Measurements from ENCODE around the gene FGGY. TPM values are rescaled to one million over a fixed set of nuclear protein-coding genes. Genes with fewer than 3 reads are reported as not detected.
A peak's percentile ranks its signal among the peaks of the same experiment; 100 is the strongest.

Gene FGGY
- total RNA-seq, 1 experiment from 2014 or later, result 17.8 TPM

GRCh38 chr1:59366346-59366745, 69.5 kb downstream of the FGGY start:
- BruUV-seq (replicated peaks), result no TSS peak
- Histone ChIP-seq H4K20me1 (ENCODE audit: insufficient read depth) (no peaks in the 10 kb centered on the region), H3K36me3 (ENCODE audit: low read depth) (no peaks in the 10 kb centered on the region), H2AFZ (no peak overlapping the region), H3K9me2 (ENCODE audit: insufficient read depth) (no peaks in the 10 kb centered on the region), H3K79me2 (ENCODE audit: low read depth) (no peaks in the 10 kb centered on the region), H3K27ac (no peak overlapping the region), H3K9me3 (ENCODE audit: insufficient read depth, low read depth) (no peaks in the 10 kb centered on the region), H3K4me1 (replicated peaks; ENCODE audit: insufficient read depth) (0 out of 2 replicates have a peak, but pooled peaks cover 6% of the 10 kb centered on the region), H3K4me2 (no peak overlapping the region), H3K4me3 (no peak overlapping the region), H3K27me3 (ENCODE audit: insufficient read depth, low read depth) (no peaks in the 10 kb centered on the region), H3F3A (ENCODE audit: insufficient read depth, low read depth) (no peaks in the 10 kb centered on the region)
- TF ChIP-seq, protein P1, sequence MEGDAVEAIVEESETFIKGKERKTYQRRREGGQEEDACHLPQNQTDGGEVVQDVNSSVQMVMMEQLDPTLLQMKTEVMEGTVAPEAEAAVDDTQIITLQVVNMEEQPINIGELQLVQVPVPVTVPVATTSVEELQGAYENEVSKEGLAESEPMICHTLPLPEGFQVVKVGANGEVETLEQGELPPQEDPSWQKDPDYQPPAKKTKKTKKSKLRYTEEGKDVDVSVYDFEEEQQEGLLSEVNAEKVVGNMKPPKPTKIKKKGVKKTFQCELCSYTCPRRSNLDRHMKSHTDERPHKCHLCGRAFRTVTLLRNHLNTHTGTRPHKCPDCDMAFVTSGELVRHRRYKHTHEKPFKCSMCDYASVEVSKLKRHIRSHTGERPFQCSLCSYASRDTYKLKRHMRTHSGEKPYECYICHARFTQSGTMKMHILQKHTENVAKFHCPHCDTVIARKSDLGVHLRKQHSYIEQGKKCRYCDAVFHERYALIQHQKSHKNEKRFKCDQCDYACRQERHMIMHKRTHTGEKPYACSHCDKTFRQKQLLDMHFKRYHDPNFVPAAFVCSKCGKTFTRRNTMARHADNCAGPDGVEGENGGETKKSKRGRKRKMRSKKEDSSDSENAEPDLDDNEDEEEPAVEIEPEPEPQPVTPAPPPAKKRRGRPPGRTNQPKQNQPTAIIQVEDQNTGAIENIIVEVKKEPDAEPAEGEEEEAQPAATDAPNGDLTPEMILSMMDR (conservative IDR thresholded peaks at IDR 0.05), result no peak
- no peak for TF ChIP-seq EZH2 (IDR thresholded peaks at IDR 0.05; ENCODE audit: low read depth)
- intact Hi-C loops (cut with micrococcal nuclease; ENCODE audit: unreplicated experiment), result no loop called here
- CTCF ChIA-PET, result no interaction called here
- no peak for DNase-seq
- POLR2A ChIA-PET (ENCODE audit: unreplicated experiment), result no interaction called here

GRCh38 chr1:59367301-59368007, 70.6 kb downstream of the FGGY start:
- intact Hi-C loops (cut with micrococcal nuclease; ENCODE audit: unreplicated experiment), result no loop called here
- H3K79me2 ChIP-seq (ENCODE audit: low read depth), result no peaks in the 10 kb centered on the region
- no peaks in the 10 kb centered on the region for H3K9me3 ChIP-seq (ENCODE audit: insufficient read depth, low read depth)
- no peaks in the 10 kb centered on the region for H3K27me3 ChIP-seq (ENCODE audit: insufficient read depth, low read depth)
- H3K4me1 ChIP-seq (replicated peaks; ENCODE audit: insufficient read depth), result 0 out of 2 replicates have a peak, but pooled peaks cover 6% of the 10 kb centered on the region
- DNase-seq, result peak; percentile 25 to 63
- TF ChIP-seq EZH2 (IDR thresholded peaks at IDR 0.05; ENCODE audit: low read depth), result no peak
- TF ChIP-seq, protein P1 (conservative IDR thresholded peaks at IDR 0.05), result no peak
- H2AFZ ChIP-seq, result no peak overlapping the region
- no peak overlapping the region for H3K27ac ChIP-seq
- POLR2A ChIA-PET (ENCODE audit: unreplicated experiment), result interaction anchor here (0.6 to 0.7 kb wide), 3 partner anchors 65 to 513 kb away, joined by 3 to 19 read pairs (median 7); no protein-coding TSS in a partner anchor
- H4K20me1 ChIP-seq (ENCODE audit: insufficient read depth), result no peaks in the 10 kb centered on the region
- H3K9me2 ChIP-seq (ENCODE audit: insufficient read depth), result no peaks in the 10 kb centered on the region
- H3K4me2 ChIP-seq, result no peak overlapping the region
- H3F3A ChIP-seq (ENCODE audit: insufficient read depth, low read depth), result no peaks in the 10 kb centered on the region
- CTCF ChIA-PET, result no interaction called here
- no peak overlapping the region for H3K4me3 ChIP-seq
- no peaks in the 10 kb centered on the region for H3K36me3 ChIP-seq (ENCODE audit: low read depth)
- no TSS peak for BruUV-seq (replicated peaks)

- Histone ChIP-seq H3K9me3 (ENCODE audit: insufficient read depth, low read depth) (no peaks in the 10 kb centered on the region), H3K36me3 (ENCODE audit: low read depth) (no peaks in the 10 kb centered on the region), H3F3A (ENCODE audit: insufficient read depth, low read depth) (no peaks in the 10 kb centered on the region), H2AFZ (no peak overlapping the region), H3K4me3 (no peak overlapping the region), H3K4me1 (replicated peaks; ENCODE audit: insufficient read depth) (0 out of 2 replicates have a peak, but pooled peaks cover 6% of the 10 kb centered on the region), H3K79me2 (ENCODE audit: low read depth) (no peaks in the 10 kb centered on the region), H3K27ac (no peak overlapping the region), H3K27me3 (ENCODE audit: insufficient read depth, low read depth) (no peaks in the 10 kb centered on the region), H3K9me2 (ENCODE audit: insufficient read depth) (no peaks in the 10 kb centered on the region), H3K4me2 (no peak overlapping the region), H4K20me1 (ENCODE audit: insufficient read depth) (no peaks in the 10 kb centered on the region)
- no peak for DNase-seq
- ChIA-PET CTCF (no interaction called here), POLR2A (ENCODE audit: unreplicated experiment) (interaction anchor here (0.6 to 0.7 kb wide), 2 partner anchors 65 to 513 kb away, joined by 3 to 7 read pairs; no protein-coding TSS in a partner anchor)
- no peak for TF ChIP-seq EZH2 (IDR thresholded peaks at IDR 0.05; ENCODE audit: low read depth)
- TF ChIP-seq, protein P1 (conservative IDR thresholded peaks at IDR 0.05), result no peak
- BruUV-seq (replicated peaks), result no TSS peak
- intact Hi-C loops (cut with micrococcal nuclease; ENCODE audit: unreplicated experiment), result no loop called here
Measured at GRCh38 chr1:59368008-59368670, 71.2 kb downstream of the FGGY start.
